GM12873 (cell line): ENCODE measurements around the gene CSRP1.

Source experiments
- TF ChIP-seq, protein P1 (sequence below): IDR thresholded peaks from 2 replicates; pipeline ENCODE4 v1.5.1; 2012; ENCODE audit warnings: low read depth, mild to moderate bottlenecking, moderate library complexity, low read length, control low read depth; ENCODE audit not compliant: insufficient read depth; ENCODE audit errors: missing control alignments

Gene CSRP1

DNA sequence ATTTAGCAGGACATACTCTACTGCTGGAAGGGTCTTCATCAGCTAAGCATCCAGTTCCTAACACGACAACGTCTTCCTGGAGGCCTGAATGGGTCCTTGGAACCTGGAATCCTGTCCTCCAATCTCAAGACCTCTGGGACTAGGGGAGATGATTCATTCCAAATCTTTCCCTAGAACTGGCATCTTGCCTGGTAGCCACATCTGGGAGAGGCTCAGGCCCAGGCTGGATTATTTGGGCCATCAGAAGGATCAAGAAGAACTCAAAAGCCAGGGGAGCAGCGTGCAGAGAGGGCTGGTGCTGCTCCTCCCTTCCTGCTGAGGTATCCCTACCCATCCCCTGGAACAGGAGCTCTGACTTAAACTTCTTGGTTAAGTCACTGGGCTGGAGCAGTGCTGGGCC, 35.2 kb downstream of the CSRP1 start:
- TF ChIP-seq, protein P1, sequence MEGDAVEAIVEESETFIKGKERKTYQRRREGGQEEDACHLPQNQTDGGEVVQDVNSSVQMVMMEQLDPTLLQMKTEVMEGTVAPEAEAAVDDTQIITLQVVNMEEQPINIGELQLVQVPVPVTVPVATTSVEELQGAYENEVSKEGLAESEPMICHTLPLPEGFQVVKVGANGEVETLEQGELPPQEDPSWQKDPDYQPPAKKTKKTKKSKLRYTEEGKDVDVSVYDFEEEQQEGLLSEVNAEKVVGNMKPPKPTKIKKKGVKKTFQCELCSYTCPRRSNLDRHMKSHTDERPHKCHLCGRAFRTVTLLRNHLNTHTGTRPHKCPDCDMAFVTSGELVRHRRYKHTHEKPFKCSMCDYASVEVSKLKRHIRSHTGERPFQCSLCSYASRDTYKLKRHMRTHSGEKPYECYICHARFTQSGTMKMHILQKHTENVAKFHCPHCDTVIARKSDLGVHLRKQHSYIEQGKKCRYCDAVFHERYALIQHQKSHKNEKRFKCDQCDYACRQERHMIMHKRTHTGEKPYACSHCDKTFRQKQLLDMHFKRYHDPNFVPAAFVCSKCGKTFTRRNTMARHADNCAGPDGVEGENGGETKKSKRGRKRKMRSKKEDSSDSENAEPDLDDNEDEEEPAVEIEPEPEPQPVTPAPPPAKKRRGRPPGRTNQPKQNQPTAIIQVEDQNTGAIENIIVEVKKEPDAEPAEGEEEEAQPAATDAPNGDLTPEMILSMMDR, result no peak

DNA sequence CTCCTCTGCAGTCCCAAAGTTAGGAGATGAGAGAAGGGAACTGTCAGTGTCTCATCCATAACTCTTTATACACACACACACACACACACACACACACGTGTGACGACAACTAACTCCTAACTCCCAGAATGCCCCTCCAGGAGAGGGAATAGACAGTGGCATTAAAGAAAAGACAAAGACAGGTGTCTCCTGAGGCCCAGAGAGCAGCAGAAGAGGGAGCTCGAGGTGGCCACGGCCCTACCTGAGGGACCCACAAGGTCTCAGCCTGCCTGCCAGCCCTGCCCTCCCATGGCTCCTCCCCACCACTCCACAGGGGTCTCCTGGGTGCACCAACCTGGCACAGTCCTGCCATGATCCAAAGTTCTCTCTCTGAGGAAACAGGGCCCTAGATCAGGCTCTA, 36.3 kb downstream of the CSRP1 start:
- TF ChIP-seq, protein P1, result no peak

DNA sequence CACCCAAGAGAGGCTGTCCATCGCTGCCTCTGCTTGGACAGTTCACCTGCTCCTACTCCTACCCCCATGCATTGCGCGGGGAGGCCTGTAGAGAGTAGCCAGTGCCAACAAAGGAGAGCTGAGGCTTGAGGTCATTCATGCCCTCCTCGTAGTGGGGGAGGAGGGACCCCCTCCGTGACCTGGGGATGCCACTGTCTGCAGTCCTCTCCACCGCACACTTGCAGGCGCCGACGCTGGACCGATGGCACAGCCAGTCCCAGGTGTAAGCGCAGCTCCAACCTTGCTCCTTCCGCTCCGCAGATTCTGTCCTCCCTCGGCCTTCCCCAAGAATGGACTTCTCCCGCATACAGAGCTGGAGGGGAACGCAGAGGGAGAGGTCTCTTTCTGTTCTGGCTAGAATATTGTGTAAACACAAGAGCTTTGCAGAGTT, 37.3 kb downstream of the CSRP1 start:
- TF ChIP-seq, protein P1, result no peak

DNA sequence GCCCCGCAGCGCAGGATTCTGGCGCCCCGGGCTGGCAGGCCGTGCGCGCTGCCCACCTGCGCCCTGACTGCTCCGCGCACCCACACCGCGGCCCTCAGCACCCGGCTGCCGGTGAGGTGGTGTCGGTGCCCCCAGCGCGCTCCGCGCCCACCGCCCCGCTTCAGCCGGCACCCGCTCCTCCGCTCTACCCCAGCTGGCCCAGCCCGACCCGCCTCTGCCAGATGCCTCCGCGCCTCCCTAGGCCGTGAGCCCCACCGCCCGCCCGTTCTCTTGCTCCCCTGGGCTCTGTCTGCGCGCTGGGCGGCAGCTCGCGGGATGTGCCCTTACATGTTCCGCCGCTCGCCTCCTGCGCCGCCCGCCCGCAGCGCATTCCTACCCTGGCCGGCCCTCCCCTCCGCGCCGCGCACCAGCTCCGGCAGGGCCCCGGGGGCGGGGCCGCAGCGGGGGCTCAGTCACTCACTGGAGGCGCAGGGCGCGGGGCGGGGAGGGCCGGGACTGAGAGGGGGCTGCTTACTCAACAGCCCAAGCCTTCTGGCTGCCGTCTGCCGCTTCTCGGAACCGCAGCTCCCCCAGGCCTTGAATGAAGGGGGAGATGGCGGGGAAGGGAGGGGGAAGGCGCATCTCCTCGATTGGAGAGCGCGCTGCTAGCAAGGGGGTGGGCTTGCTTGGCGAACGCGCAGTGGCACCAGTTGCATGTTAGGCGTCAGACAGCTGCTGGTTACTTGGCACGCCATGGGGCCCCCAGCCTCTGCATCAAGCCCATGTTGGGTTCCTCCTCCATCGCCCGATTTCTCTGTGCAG, 37.9 kb downstream of the CSRP1 start, which contains the start of gene PHLDA3:
TSS of gene PHLDA3 (minus strand) at position 345 of the 801 bp plus-strand sequence. CDS start 402 bp downstream, outside the sequence.
- TF ChIP-seq, protein P1, result no peak

DNA sequence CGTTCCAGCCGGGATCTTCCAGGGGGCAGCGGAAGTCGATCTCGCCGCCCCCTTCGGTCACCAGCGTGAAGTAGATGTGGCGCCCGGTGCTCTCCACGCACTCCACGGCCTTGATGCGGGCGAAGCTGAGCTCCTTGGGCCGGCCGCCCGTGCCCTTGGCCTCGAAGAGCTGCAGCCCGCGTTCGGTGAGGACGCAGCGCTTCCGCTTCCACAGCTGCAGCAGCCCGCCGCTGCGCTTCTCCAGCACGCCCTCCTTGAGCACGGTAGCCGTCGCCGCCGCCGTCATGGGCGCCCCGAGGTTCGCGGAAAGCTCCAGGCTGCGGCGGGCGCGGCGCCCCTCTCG, 38.5 kb downstream of the CSRP1 start:
- TF ChIP-seq, protein P1, result no peak

DNA sequence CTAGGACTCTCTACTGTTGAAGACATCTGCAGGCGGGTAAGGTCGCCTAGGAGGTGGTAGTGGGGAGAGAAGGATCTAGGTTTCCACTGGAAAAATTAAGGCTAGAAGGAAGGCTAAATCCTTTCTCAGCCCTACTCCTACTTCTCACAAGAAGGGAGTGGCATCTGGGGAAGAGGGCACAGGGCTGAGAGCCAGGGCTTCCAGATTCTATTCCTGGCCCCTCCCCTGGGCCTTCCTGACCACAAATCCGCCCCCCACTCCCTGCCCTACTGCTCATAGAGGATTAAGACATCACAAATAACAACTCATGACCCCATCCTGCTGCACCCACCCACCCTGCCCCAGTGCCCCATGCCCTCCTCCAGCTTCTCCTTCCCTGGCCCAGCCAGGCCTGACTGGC, 40.4 kb downstream of the CSRP1 start:
- TF ChIP-seq, protein P1, result no peak

DNA sequence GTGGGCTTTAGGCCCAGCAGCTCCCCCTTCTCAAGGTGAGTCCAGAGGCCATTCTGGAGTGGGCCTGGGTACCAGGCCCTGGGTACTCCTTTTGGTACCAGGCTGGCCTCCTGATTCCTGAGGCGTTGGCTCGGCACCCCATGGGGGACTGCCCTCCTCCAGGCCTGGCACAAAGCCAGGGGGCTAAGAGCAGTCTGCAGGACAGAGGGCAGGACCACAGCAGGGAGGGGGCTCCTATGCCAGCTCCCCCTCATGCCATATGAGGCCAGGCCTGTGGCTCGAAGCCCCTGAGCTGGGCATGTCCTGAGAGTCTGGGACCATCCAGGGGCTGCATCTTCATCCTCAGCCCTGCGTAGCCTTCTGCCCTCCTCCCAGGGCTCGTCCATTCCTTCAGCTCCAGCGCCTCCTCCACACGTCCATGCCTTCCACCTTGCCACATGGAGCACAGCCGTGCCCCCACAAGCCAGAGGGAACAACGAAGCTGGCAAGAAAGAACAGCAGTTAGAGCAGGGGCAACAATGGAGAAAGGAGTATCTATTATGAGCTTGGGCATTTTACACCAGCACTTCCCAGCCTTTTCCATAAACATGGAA, 41.1 kb downstream of the CSRP1 start:
- TF ChIP-seq, protein P1, result no peak
